ENCODE measurements around the gene PROK2. TPM values are rescaled to one million over a fixed set of nuclear protein-coding genes. Genes with fewer than 3 reads are reported as not detected.

Gene PROK2
- total and polyA plus RNA-seq, 10 of the 15 experiments (the other 5 are each of a cell fraction or from before 2014, with no cell fraction given), result not detected

DNA sequence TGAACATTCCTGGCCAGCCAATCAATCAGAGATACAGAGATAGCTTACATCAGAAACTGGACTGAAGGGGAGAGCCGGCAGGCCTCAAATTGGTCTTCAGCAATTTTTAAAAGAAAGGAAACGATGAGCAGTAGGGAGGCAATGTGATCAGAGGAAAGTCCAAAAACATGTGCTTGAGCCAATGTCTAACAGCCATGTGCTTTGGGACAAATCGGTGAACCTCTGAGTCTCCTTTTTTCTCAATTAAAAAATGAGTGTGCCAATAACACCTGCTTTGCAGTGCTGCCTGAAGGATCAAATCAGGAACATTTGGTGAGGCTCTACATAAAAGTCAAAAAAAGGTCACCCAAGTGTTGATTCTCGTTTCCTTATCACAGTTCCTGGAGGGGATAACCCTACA lies 52.3 kb downstream of the PROK2 start:
- H3K9me3 ChIP-seq (replicated peaks; ENCODE audit: control insufficient read depth, insufficient read depth, low read length), result no peaks in the 10 kb centered on the region
- TF ChIP-seq TCF12 (IDR thresholded peaks at IDR 0.05; ENCODE audit: low read depth, low read length), result no peak
- no peak for TF ChIP-seq CEBPB (IDR thresholded peaks at IDR 0.05; ENCODE audit: borderline replicate concordance in 1 of 2, low read depth in 2 of 2, low read length in 2 of 2)
- no peak for TF ChIP-seq KAT2A (conservative IDR thresholded peaks at IDR 0.05; ENCODE audit: control insufficient read depth, low read depth, low read length)
- no peak for TF ChIP-seq IKZF2 (IDR thresholded peaks at IDR 0.05)
- TF ChIP-seq, protein P1, sequence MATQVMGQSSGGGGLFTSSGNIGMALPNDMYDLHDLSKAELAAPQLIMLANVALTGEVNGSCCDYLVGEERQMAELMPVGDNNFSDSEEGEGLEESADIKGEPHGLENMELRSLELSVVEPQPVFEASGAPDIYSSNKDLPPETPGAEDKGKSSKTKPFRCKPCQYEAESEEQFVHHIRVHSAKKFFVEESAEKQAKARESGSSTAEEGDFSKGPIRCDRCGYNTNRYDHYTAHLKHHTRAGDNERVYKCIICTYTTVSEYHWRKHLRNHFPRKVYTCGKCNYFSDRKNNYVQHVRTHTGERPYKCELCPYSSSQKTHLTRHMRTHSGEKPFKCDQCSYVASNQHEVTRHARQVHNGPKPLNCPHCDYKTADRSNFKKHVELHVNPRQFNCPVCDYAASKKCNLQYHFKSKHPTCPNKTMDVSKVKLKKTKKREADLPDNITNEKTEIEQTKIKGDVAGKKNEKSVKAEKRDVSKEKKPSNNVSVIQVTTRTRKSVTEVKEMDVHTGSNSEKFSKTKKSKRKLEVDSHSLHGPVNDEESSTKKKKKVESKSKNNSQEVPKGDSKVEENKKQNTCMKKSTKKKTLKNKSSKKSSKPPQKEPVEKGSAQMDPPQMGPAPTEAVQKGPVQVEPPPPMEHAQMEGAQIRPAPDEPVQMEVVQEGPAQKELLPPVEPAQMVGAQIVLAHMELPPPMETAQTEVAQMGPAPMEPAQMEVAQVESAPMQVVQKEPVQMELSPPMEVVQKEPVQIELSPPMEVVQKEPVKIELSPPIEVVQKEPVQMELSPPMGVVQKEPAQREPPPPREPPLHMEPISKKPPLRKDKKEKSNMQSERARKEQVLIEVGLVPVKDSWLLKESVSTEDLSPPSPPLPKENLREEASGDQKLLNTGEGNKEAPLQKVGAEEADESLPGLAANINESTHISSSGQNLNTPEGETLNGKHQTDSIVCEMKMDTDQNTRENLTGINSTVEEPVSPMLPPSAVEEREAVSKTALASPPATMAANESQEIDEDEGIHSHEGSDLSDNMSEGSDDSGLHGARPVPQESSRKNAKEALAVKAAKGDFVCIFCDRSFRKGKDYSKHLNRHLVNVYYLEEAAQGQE (IDR thresholded peaks at IDR 0.05; ENCODE audit: low read depth, low read length), result no peak
- TF ChIP-seq EP300 (IDR thresholded peaks at IDR 0.05; ENCODE audit: borderline replicate concordance in 1 of 2, control insufficient read depth in 1 of 2, low read depth in 2 of 2, low read length in 2 of 2), result no peak
- TF ChIP-seq, protein P2, sequence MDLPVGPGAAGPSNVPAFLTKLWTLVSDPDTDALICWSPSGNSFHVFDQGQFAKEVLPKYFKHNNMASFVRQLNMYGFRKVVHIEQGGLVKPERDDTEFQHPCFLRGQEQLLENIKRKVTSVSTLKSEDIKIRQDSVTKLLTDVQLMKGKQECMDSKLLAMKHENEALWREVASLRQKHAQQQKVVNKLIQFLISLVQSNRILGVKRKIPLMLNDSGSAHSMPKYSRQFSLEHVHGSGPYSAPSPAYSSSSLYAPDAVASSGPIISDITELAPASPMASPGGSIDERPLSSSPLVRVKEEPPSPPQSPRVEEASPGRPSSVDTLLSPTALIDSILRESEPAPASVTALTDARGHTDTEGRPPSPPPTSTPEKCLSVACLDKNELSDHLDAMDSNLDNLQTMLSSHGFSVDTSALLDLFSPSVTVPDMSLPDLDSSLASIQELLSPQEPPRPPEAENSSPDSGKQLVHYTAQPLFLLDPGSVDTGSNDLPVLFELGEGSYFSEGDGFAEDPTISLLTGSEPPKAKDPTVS (IDR thresholded peaks at IDR 0.05; ENCODE audit: low read depth, low read length), result no peak
- TF ChIP-seq, protein P3, sequence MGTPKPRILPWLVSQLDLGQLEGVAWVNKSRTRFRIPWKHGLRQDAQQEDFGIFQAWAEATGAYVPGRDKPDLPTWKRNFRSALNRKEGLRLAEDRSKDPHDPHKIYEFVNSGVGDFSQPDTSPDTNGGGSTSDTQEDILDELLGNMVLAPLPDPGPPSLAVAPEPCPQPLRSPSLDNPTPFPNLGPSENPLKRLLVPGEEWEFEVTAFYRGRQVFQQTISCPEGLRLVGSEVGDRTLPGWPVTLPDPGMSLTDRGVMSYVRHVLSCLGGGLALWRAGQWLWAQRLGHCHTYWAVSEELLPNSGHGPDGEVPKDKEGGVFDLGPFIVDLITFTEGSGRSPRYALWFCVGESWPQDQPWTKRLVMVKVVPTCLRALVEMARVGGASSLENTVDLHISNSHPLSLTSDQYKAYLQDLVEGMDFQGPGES (IDR thresholded peaks at IDR 0.05), result no peak
- no peak for TF ChIP-seq BRCA1 (IDR thresholded peaks at IDR 0.05; ENCODE audit: low read depth, low read length)
- no peak for TF ChIP-seq TCF3 (IDR thresholded peaks at IDR 0.05; ENCODE audit: borderline replicate concordance, insufficient read depth, low read depth, low read length)
- TF ChIP-seq BHLHE40 (IDR thresholded peaks at IDR 0.05; ENCODE audit: borderline replicate concordance in 1 of 2, low read depth in 2 of 2, low read length in 1 of 2), result no peak
- no peaks in the 10 kb centered on the region for H3K4me1 ChIP-seq (ENCODE audit: control insufficient read depth, insufficient read depth, low read length)
- FAIRE-seq, result no peak
- ATAC-seq, result no peak
- ChIA-PET CTCF (interaction anchor here (1.4 kb wide), 1 partner anchor 143 kb away, joined by 4 read pairs; no protein-coding TSS in a partner anchor), RAD21 (ENCODE audit: unreplicated experiment) (no interaction called here), SMC1A (ENCODE audit: uncharacterized antibody, unreplicated experiment) (no interaction called here), POLR2A (no interaction called here)
- no peaks in the 10 kb centered on the region; a peak in 3 of 4 replicates for H3K27me3 ChIP-seq (replicated peaks in 1 of 2; ENCODE audit: control insufficient read depth in 2 of 2, insufficient read depth in 2 of 2, low read length in 1 of 2)
- 35% methylated on average over 4 of the region's 4 CpGs for WGBS (ENCODE audit: insufficient coverage, insufficient replicate concordance, low lambda C conversion rate, missing lambda C conversion rate)
- no peak overlapping the region for H3K4me2 ChIP-seq (ENCODE audit: control insufficient read depth, insufficient read depth)
- intact Hi-C loops (cut with micrococcal nuclease; ENCODE audit: unreplicated experiment), result loop anchor here (10.0 kb wide), 1 partner anchor 362 kb away; no protein-coding TSS in a partner anchor
- H3K79me2 ChIP-seq (ENCODE audit: control insufficient read depth, insufficient read depth, low read length), result no peaks in the 10 kb centered on the region
- H3K27ac ChIP-seq (ENCODE audit: control insufficient read depth, insufficient read depth), result no peak overlapping the region
- H3K4me3 ChIP-seq, result no peak overlapping the region
- no peak overlapping the region for H3K9ac ChIP-seq (ENCODE audit: control insufficient read depth, insufficient read depth, low read length)
- no peaks in the 10 kb centered on the region for H4K20me1 ChIP-seq (ENCODE audit: control insufficient read depth, insufficient read depth)
- in situ Hi-C loops (cut with MboI), result loop anchor here (5.0 to 10.0 kb wide), 2 partner anchors 1090 to 1352 kb away; no protein-coding TSS in a partner anchor
- DNase-seq (ENCODE audit: low read depth, low spot score), result no peak
- no peak overlapping the region for H2AFZ ChIP-seq (ENCODE audit: control insufficient read depth, low read depth, low read length)
- H3K36me3 ChIP-seq (ENCODE audit: control insufficient read depth in 2 of 2, insufficient read depth in 2 of 2, low read length in 1 of 2), result no peaks in the 10 kb centered on the region
- no TSS peak for BruUV-seq (replicated peaks)
